SK-N-SH (cell line): ENCODE data around the gene DDAH1. TPM values are rescaled to one million over a fixed set of nuclear protein-coding genes. Genes with fewer than 3 reads are reported as not detected.

ENCODE experiments used
- CTCF ChIA-PET: fragments of 300-600, 350-600 bp; formaldehyde crosslinking; extraction: SDS; loops from one replicate; lab custom pipeline; 2021; lab: Yijun Ruan, JAX
- POLR2A ChIA-PET: fragments of 350-600 bp; sonication (Branson Sonifier 250); formaldehyde crosslinking; extraction: SDS; loops from one replicate; lab custom pipeline; 2020; ENCODE audit warnings: antibody characterized with exemption, inconsistent platforms; lab: Yijun Ruan, JAX
- DNase-seq: peaks from one replicate; pipeline ENCODE4 v3.0.0; 2012
- H2AFZ ChIP-seq: fragments of 200-600 bp; sonication (generic); 2 replicates; pipeline ENCODE4 v1.8.1; 2016; ENCODE audit warnings: antibody characterized with exemption, mild to moderate bottlenecking, low read depth
- H3F3A ChIP-seq: fragments of 200-600 bp; sonication (generic); replicated peaks from 2 replicates; pipeline ENCODE3; 2016; ENCODE audit warnings: antibody characterized with exemption, mild to moderate bottlenecking; ENCODE audit not compliant: insufficient read depth
- H3K27ac ChIP-seq, 2 experiments: fragments of 200-500 bp in 1 of 2; fragments of 200-600 bp in 1 of 2; sonication (Bioruptor generic) in 1 of 2; sonication (generic), shearing (Covaris generic) in 1 of 2; 2 replicates each; pipeline versions ENCODE4 v1.5.1 to v1.6.1; 2014 to 2016; ENCODE audit warnings: low read depth in 2 of 2, inconsistent platforms in 1 of 2, low read length in 1 of 2, mild to moderate bottlenecking in 1 of 2, mixed read lengths in 1 of 2
- H3K27me3 ChIP-seq: fragments of 200-600 bp; sonication (generic), shearing (Covaris generic); 2 replicates; pipeline ENCODE4 v1.6.1; 2016; ENCODE audit warnings: mixed run types; ENCODE audit not compliant: insufficient read depth
- H3K36me3 ChIP-seq, 2 experiments: fragments of 200-500 bp in 1 of 2; fragments of 200-600 bp in 1 of 2; sonication (Bioruptor generic) in 1 of 2; sonication (generic) in 1 of 2; replicated peaks in 1 of 2; 2 replicates each; pipeline versions ENCODE3 to v1.5.1; 2014 to 2016; ENCODE audit warnings: low read length in 1 of 2, mild to moderate bottlenecking in 1 of 2; ENCODE audit not compliant: insufficient read depth in 2 of 2, control insufficient read depth in 1 of 2
- H3K4me1 ChIP-seq, 2 experiments: fragments of 200-500 bp in 1 of 2; fragments of 200-600 bp in 1 of 2; sonication (Bioruptor generic) in 1 of 2; sonication (generic), shearing (Covaris generic) in 1 of 2; 2 replicates each; pipeline versions ENCODE4 v1.5.1 to v1.6.1; 2014 to 2016; ENCODE audit warnings: low read depth in 1 of 2, low read length in 1 of 2, mixed run types in 1 of 2; ENCODE audit not compliant: insufficient read depth in 2 of 2, control insufficient read depth in 1 of 2
- H3K4me2 ChIP-seq: fragments of 200-600 bp; sonication (generic), shearing (Covaris generic); 2 replicates; pipeline ENCODE4 v1.6.1; 2017; ENCODE audit warnings: mixed run types
- H3K4me3 ChIP-seq, 2 experiments: fragments of 200-500 bp in 1 of 2; fragments of 200-600 bp in 1 of 2; sonication (Bioruptor generic) in 1 of 2; sonication (generic), shearing (Covaris generic) in 1 of 2; 2 replicates each; pipeline versions ENCODE4 v1.5.1 to v1.8.1; 2014 to 2016; ENCODE audit warnings: low read depth in 2 of 2, inconsistent platforms in 1 of 2, low read length in 1 of 2, mild to moderate bottlenecking in 1 of 2, mixed read lengths in 1 of 2, moderate library complexity in 1 of 2
- H3K79me2 ChIP-seq: fragments of 200-600 bp; sonication (generic); 2 replicates; pipeline ENCODE4 v1.8.1; 2017; ENCODE audit warnings: mild to moderate bottlenecking; ENCODE audit not compliant: insufficient read depth
- H3K9ac ChIP-seq: fragments of 200-600 bp; sonication (generic); 2 replicates; pipeline ENCODE4 v1.6.1; 2017; ENCODE audit warnings: mixed run types
- H3K9me2 ChIP-seq: fragments of 200-600 bp; sonication (generic); 2 replicates; pipeline ENCODE4 v1.6.1; 2017; ENCODE audit warnings: mixed run types
- H3K9me3 ChIP-seq: fragments of 200-600 bp; sonication (generic); 2 replicates; pipeline ENCODE4 v1.6.1; 2017; ENCODE audit warnings: mixed run types, mild to moderate bottlenecking, moderate library complexity
- H4K20me1 ChIP-seq: fragments of 200-600 bp; sonication (generic); 2 replicates; pipeline ENCODE4 v1.6.1; 2017; ENCODE audit warnings: mild to moderate bottlenecking, mixed run types; ENCODE audit not compliant: insufficient read depth
- CHD2 ChIP-seq: fragments of 150-350 bp; IDR thresholded peaks from 2 replicates; pipeline ENCODE4 v1.6.1; 2018; ENCODE audit warnings: low read length; ENCODE audit not compliant: partially characterized antibody
- EP300 ChIP-seq, 2 experiments: IDR thresholded peaks; 2 replicates each; pipeline versions ENCODE4 v1.4.0 to v1.6.1; 2012; ENCODE audit warnings: borderline replicate concordance in 1 of 2, low read depth in 1 of 2, low read length in 1 of 2
- EZH2phosphoT487 ChIP-seq: fragments of 200-600 bp; sonication (generic); IDR thresholded peaks from 2 replicates; pipeline ENCODE4 v1.6.1; 2017; ENCODE audit warnings: low read depth, mixed run types, mild to moderate bottlenecking, antibody characterized with exemption, moderate library complexity, borderline replicate concordance
- FOSL2 ChIP-seq: IDR thresholded peaks from 2 replicates; pipeline ENCODE4 v1.4.0; 2012; ENCODE audit warnings: low read depth, mild to moderate bottlenecking, moderate library complexity, borderline replicate concordance
- FOXJ3 ChIP-seq: sonication (generic); formaldehyde crosslinking; IDR thresholded peaks from 2 replicates; pipeline ENCODE4 v1.5.1; 2020; ENCODE audit warnings: mild to moderate bottlenecking, missing genetic modification reagents
- FOXM1 ChIP-seq: IDR thresholded peaks from 2 replicates; pipeline ENCODE4 v1.4.0; 2012; ENCODE audit warnings: low read depth, mild to moderate bottlenecking
- GATA2 ChIP-seq: sonication (generic); formaldehyde crosslinking; IDR thresholded peaks from 2 replicates; pipeline ENCODE4 v1.5.0; 2020; ENCODE audit warnings: mild to moderate bottlenecking, missing genetic modification reagents
- JUND ChIP-seq: IDR thresholded peaks from 2 replicates; pipeline ENCODE4 v1.4.0; 2012
- MAX ChIP-seq: IDR thresholded peaks from 2 replicates; pipeline ENCODE4 v1.4.0; 2012; ENCODE audit warnings: low read depth
- MEF2A ChIP-seq: IDR thresholded peaks from 2 replicates; pipeline ENCODE4 v1.4.0; 2012; ENCODE audit warnings: low read depth, borderline replicate concordance
- NFIC ChIP-seq: IDR thresholded peaks from 2 replicates; pipeline ENCODE4 v1.4.0; 2012; ENCODE audit warnings: borderline replicate concordance
- RCOR1 ChIP-seq: fragments of 150-350 bp; IDR thresholded peaks from 2 replicates; pipeline ENCODE4 v1.6.1; 2017; ENCODE audit warnings: antibody characterized with exemption, low read length
- REST ChIP-seq: IDR thresholded peaks from 2 replicates; pipeline ENCODE4 v1.6.1; 2012; ENCODE audit warnings: mild to moderate bottlenecking, low read depth, low read length, moderate library complexity
- RFX5 ChIP-seq: IDR thresholded peaks from 2 replicates; pipeline ENCODE4 v1.6.1; 2012; ENCODE audit warnings: mild to moderate bottlenecking, improper control_type of control experiment, low read length
- SIN3A ChIP-seq: IDR thresholded peaks from 2 replicates; pipeline ENCODE4 v1.6.1; 2012; ENCODE audit warnings: low read depth, mild to moderate bottlenecking, low read length, moderate library complexity, borderline replicate concordance
- SMC3 ChIP-seq: IDR thresholded peaks from 2 replicates; pipeline ENCODE4 v1.6.1; 2012; ENCODE audit warnings: low read depth, low read length, improper control_type of control experiment
- TAF1 ChIP-seq: IDR thresholded peaks from 2 replicates; pipeline ENCODE4 v1.6.1; 2012; ENCODE audit warnings: low read depth, mild to moderate bottlenecking, low read length, moderate library complexity, borderline replicate concordance
- TCF12 ChIP-seq: IDR thresholded peaks from 2 replicates; pipeline ENCODE4 v1.4.0; 2012
- USF1 ChIP-seq: IDR thresholded peaks from 2 replicates; pipeline ENCODE4 v1.4.0; 2012; ENCODE audit warnings: low read depth, borderline replicate concordance
- YY1 ChIP-seq: IDR thresholded peaks from 2 replicates; pipeline ENCODE4 v1.4.0; 2012; ENCODE audit warnings: low read depth, mild to moderate bottlenecking
- polyA plus RNA-seq, 3 experiments: library from polyadenylated mRNA; depleted of rRNA; stranded (reverse); fragments of >200 nt; gene quantifications; 2 replicates each; pipeline ENCODE4 v1.2.3, GENCODE V29; 2012

The DDAH1 gene
- polyA plus RNA-seq, 1 of the 3 experiments (the other 2 are of a cell fraction) = 64.3 TPM

- ChIA-PET POLR2A (no interaction called here), CTCF (no interaction called here)
- no peak overlapping the region for H3K4me3 ChIP-seq
- peaks cover 27 to 52% of the 10 kb centered on the region in 2 experiments for H3K36me3 ChIP-seq
- no peaks in the 10 kb centered on the region for H4K20me1 ChIP-seq
- DNase-seq = no peak
- peaks cover 37% of the 10 kb centered on the region for H3F3A ChIP-seq
- H3K27me3 ChIP-seq = no peaks in the 10 kb centered on the region
- H3K27ac ChIP-seq = no peak overlapping the region; a peak in 1 of 4 replicates
- no peak overlapping the region for H2AFZ ChIP-seq
- H3K9ac ChIP-seq = no peak overlapping the region
- H3K9me3 ChIP-seq = no peaks in the 10 kb centered on the region
- no peaks in the 10 kb centered on the region for H3K9me2 ChIP-seq
- H3K79me2 ChIP-seq = peaks cover 100% of the 10 kb centered on the region
- TF ChIP-seq FOXM1 (no peak), FOSL2 (no peak), GATA2 (CRISPR knock-in tag) (no peak), MEF2A (no peak), EZH2phosphoT487 (no peak), TCF12 (no peak), NFIC (no peak), RCOR1 (no peak), EP300 (IDR thresholded peaks at IDR 0.05; ENCODE audit: borderline replicate concordance in 1 of 2, low read depth in 1 of 2, low read length in 1 of 2) (no peak), SIN3A (no peak), USF1 (no peak), REST (no peak), RFX5 (no peak), MAX (no peak), CHD2 (no peak), YY1 (no peak), JUND (no peak), TAF1 (no peak), SMC3 (no peak), FOXJ3 (CRISPR knock-in tag) (no peak)
- peaks cover 16 to 68% of the 10 kb centered on the region in 2 experiments; a peak in 3 of 4 replicates for H3K4me1 ChIP-seq
- no peak overlapping the region for H3K4me2 ChIP-seq
Observed at GRCh38 chr1:85356130-85356529, 108.8 kb downstream of the DDAH1 start.
